Measurements from ENCODE around the gene MYL7.

Gene MYL7

GRCh38 chr7:44142028-44142427, 896 bp upstream of the MYL7 start:
- no peaks in the 10 kb centered on the region for H3K9me3 ChIP-seq
- no peak overlapping the region for H3K27ac ChIP-seq
- peaks cover 56% of the 10 kb centered on the region for H3K27me3 ChIP-seq
- H3K4me1 ChIP-seq (ENCODE audit: control insufficient read depth in 1 of 2, insufficient read depth in 1 of 2, low read depth in 1 of 2, low read length in 1 of 2): peaks cover 3 to 10% of the 10 kb centered on the region in 2 experiments
- no peaks in the 10 kb centered on the region for H3K36me3 ChIP-seq
- H3K4me3 ChIP-seq (ENCODE audit: low read depth in 1 of 2, low read length in 1 of 2): no peak overlapping the region
- TF ChIP-seq CTCF (IDR thresholded peaks at IDR 0.05): no peak

GRCh38 chr7:44140341-44140740, 791 bp downstream of the MYL7 start:
- Histone ChIP-seq H3K27me3 (peaks cover 39% of the 10 kb centered on the region), H3K27ac (no peak overlapping the region), H3K4me3 (ENCODE audit: low read depth in 1 of 2, low read length in 1 of 2) (no peak overlapping the region), H3K4me1 (ENCODE audit: control insufficient read depth in 1 of 2, insufficient read depth in 1 of 2, low read depth in 1 of 2, low read length in 1 of 2) (no peaks in the 10 kb centered on the region), H3K36me3 (no peaks in the 10 kb centered on the region), H3K9me3 (no peaks in the 10 kb centered on the region)
- TF ChIP-seq CTCF (IDR thresholded peaks at IDR 0.05): no peak

GRCh38 chr7:44139311-44140010, 1.7 kb downstream of the MYL7 start:
- H3K36me3 ChIP-seq: no peaks in the 10 kb centered on the region
- no peak for TF ChIP-seq CTCF (IDR thresholded peaks at IDR 0.05)
- H3K4me1 ChIP-seq (ENCODE audit: control insufficient read depth in 1 of 2, insufficient read depth in 1 of 2, low read depth in 1 of 2, low read length in 1 of 2): no peaks in the 10 kb centered on the region
- no peak overlapping the region for H3K27ac ChIP-seq
- H3K9me3 ChIP-seq: no peaks in the 10 kb centered on the region
- H3K27me3 ChIP-seq: peaks cover 30% of the 10 kb centered on the region
- no peak overlapping the region for H3K4me3 ChIP-seq (ENCODE audit: low read depth in 1 of 2, low read length in 1 of 2)

- Histone ChIP-seq H3K9me3 (no peaks in the 10 kb centered on the region), H3K27ac (no peak overlapping the region), H3K27me3 (peaks cover 23% of the 10 kb centered on the region), H3K4me1 (ENCODE audit: control insufficient read depth in 1 of 2, insufficient read depth in 1 of 2, low read depth in 1 of 2, low read length in 1 of 2) (no peaks in the 10 kb centered on the region), H3K36me3 (no peaks in the 10 kb centered on the region), H3K4me3 (ENCODE audit: low read depth in 1 of 2, low read length in 1 of 2) (no peak overlapping the region)
- TF ChIP-seq CTCF (IDR thresholded peaks at IDR 0.05): no peak
These were observed 2.4 kb downstream of the MYL7 start for GRCh38 chr7:44138698-44139097.

- no peak for TF ChIP-seq CTCF (IDR thresholded peaks at IDR 0.05)
- no peak overlapping the region for H3K4me3 ChIP-seq (ENCODE audit: low read depth in 1 of 2, low read length in 1 of 2)
- H3K9me3 ChIP-seq: no peaks in the 10 kb centered on the region
- H3K27me3 ChIP-seq: peaks cover 6% of the 10 kb centered on the region
- H3K27ac ChIP-seq: no peak overlapping the region
- H3K36me3 ChIP-seq: no peaks in the 10 kb centered on the region
- no peaks in the 10 kb centered on the region for H3K4me1 ChIP-seq (ENCODE audit: control insufficient read depth in 1 of 2, insufficient read depth in 1 of 2, low read depth in 1 of 2, low read length in 1 of 2)
These were observed 4.4 kb downstream of the MYL7 start for GRCh38 chr7:44136731-44137130.

Data from neutrophil (primary cell).